HG02610 (cell line): ENCODE data around the gene PDZD7.
"Not testable (repeated sequence)": the region's sequence is repeated elsewhere in the genome, so short reads cannot be mapped to it uniquely, and the experiment has no call there.

Experiments
- ATAC-seq: cut with Tn5 transposase; IDR thresholded peaks from one replicate; pipeline ENCODE4 v1.9.1; 2021; ENCODE audit warnings: mild to moderate bottlenecking, moderate library complexity; ENCODE audit not compliant: unreplicated experiment

PDZD7 gene

GRCh38 chr10:101041252-101041761 is 10.4 kb upstream of the PDZD7 start:
- peak; percentile 71 for ATAC-seq

- no peak for ATAC-seq
Measured at GRCh38 chr10:101040851-101041250, 9.9 kb upstream of the PDZD7 start.

- ATAC-seq = no peak
Measured at GRCh38 chr10:101040061-101040460, 9.1 kb upstream of the PDZD7 start.

GRCh38 chr10:101038484-101038883 is 7.6 kb upstream of the PDZD7 start:
- ATAC-seq = no peak

- no peak for ATAC-seq
Measured at GRCh38 chr10:101036726-101037125, 5.8 kb upstream of the PDZD7 start.

- no peak for ATAC-seq
Measured at GRCh38 chr10:101035916-101036702, 5.2 kb upstream of the PDZD7 start.

GRCh38 chr10:101035314-101035713 is 4.4 kb upstream of the PDZD7 start:
- ATAC-seq = no peak

- not testable (repeated sequence) for ATAC-seq
Measured at GRCh38 chr10:101034404-101034803, 3.5 kb upstream of the PDZD7 start.

- ATAC-seq = no peak
Measured at GRCh38 chr10:101033276-101033675, 2.3 kb upstream of the PDZD7 start.

- ATAC-seq = peak; percentile 21
Measured at GRCh38 chr10:101032637-101033224, 1.8 kb upstream of the PDZD7 start.

- ATAC-seq = peak; percentile 28
Measured at GRCh38 chr10:101031796-101032636, 1.1 kb upstream of the PDZD7 start.

GRCh38 chr10:101030496-101031127 is 317 bp downstream of the PDZD7 start:
- ATAC-seq = no peak

- ATAC-seq = no peak
Measured at GRCh38 chr10:101029520-101030295, 1.2 kb downstream of the PDZD7 start.

- no peak for ATAC-seq
Measured at GRCh38 chr10:101028446-101029337, 2.2 kb downstream of the PDZD7 start.

GRCh38 chr10:101027106-101027720 is 3.7 kb downstream of the PDZD7 start:
- ATAC-seq = no peak

GRCh38 chr10:101022967-101023705 is 7.8 kb downstream of the PDZD7 start:
- ATAC-seq = no peak

GRCh38 chr10:101021692-101022251 is 9.2 kb downstream of the PDZD7 start:
- no peak for ATAC-seq

- no peak for ATAC-seq
Measured at GRCh38 chr10:101021239-101021638, 9.7 kb downstream of the PDZD7 start.
